Measurements from ENCODE around the gene IPO13.

The IPO13 gene

GRCh38 chr1:43987159-43987902 is 40.6 kb downstream of the IPO13 start:
- DNase-seq (ENCODE audit: low spot score), result no peak

GRCh38 chr1:43990271-43991199 is 43.8 kb downstream of the IPO13 start:
- no peak for DNase-seq (ENCODE audit: low spot score)

- no peak for DNase-seq (ENCODE audit: low spot score)
Measured at GRCh38 chr1:43991200-43991475, 44.4 kb downstream of the IPO13 start.

- peak; percentile 78 for DNase-seq (ENCODE audit: low spot score)
Measured at GRCh38 chr1:43991476-43992231, 44.9 kb downstream of the IPO13 start, which contains the start of gene CCDC24. Gene CCDC24 (plus strand): TSS chr1:43991599. CDS start chr1:43991879, 280 bp downstream.

GRCh38 chr1:43992232-43992995 is 45.7 kb downstream of the IPO13 start:
- DNase-seq (ENCODE audit: low spot score), result no peak

- DNase-seq (ENCODE audit: low spot score), result peak; percentile 64
Measured at GRCh38 chr1:43993206-43993914, 46.6 kb downstream of the IPO13 start.

GRCh38 chr1:43994071-43994470 is 47.3 kb downstream of the IPO13 start:
- DNase-seq (ENCODE audit: low spot score), result no peak

- no peak for DNase-seq (ENCODE audit: low spot score)
Measured at GRCh38 chr1:43994794-43995790, 48.3 kb downstream of the IPO13 start.

- no peak for DNase-seq (ENCODE audit: low spot score)
Measured at GRCh38 chr1:43995984-43996732, 49.4 kb downstream of the IPO13 start.

GRCh38 chr1:43996733-43997115 is 50.0 kb downstream of the IPO13 start:
- no peak for DNase-seq (ENCODE audit: low spot score)

- no peak for DNase-seq (ENCODE audit: low spot score)
Measured at GRCh38 chr1:43997295-43997999, 50.7 kb downstream of the IPO13 start.

- DNase-seq (ENCODE audit: low spot score), result no peak
Measured at GRCh38 chr1:43998000-43998378, 51.2 kb downstream of the IPO13 start.

- no peak for DNase-seq (ENCODE audit: low spot score)
Measured at GRCh38 chr1:43999455-43999854, 52.7 kb downstream of the IPO13 start.

GRCh38 chr1:44000122-44000665 is 53.4 kb downstream of the IPO13 start:
- DNase-seq (ENCODE audit: low spot score), result no peak

GRCh38 chr1:44002165-44002564 is 55.4 kb downstream of the IPO13 start:
- no peak for DNase-seq (ENCODE audit: low spot score)

- no peak for DNase-seq (ENCODE audit: low spot score)
Measured at GRCh38 chr1:44002606-44003157, 55.9 kb downstream of the IPO13 start.

GRCh38 chr1:44008259-44008658 is 61.5 kb downstream of the IPO13 start:
- DNase-seq (ENCODE audit: low spot score), result no peak

- DNase-seq (ENCODE audit: low spot score), result no peak
Measured at GRCh38 chr1:44010935-44011471, 64.3 kb downstream of the IPO13 start.
